HL-60 (cell line): ENCODE data around the gene NKRF.

Experiments
- GABPA ChIP-seq: IDR thresholded peaks from 2 replicates; pipeline ENCODE4 v1.6.1; 2012; ENCODE audit warnings: low read depth
- POLR2AphosphoS5 ChIP-seq: IDR thresholded peaks from 2 replicates; pipeline ENCODE4 v1.6.1; 2012; ENCODE audit warnings: low read depth
- TF ChIP-seq, protein P1 (sequence below): IDR thresholded peaks from one replicate; pipeline ENCODE4 v1.5.1; 2011; ENCODE audit warnings: low read length, control low read depth, inconsistent platforms; ENCODE audit not compliant: insufficient read depth
- TF ChIP-seq, protein P2 (sequence below): IDR thresholded peaks from 2 replicates; pipeline ENCODE4 v1.6.1; 2012; ENCODE audit warnings: low read depth; ENCODE audit not compliant: insufficient replicate concordance

DNA sequence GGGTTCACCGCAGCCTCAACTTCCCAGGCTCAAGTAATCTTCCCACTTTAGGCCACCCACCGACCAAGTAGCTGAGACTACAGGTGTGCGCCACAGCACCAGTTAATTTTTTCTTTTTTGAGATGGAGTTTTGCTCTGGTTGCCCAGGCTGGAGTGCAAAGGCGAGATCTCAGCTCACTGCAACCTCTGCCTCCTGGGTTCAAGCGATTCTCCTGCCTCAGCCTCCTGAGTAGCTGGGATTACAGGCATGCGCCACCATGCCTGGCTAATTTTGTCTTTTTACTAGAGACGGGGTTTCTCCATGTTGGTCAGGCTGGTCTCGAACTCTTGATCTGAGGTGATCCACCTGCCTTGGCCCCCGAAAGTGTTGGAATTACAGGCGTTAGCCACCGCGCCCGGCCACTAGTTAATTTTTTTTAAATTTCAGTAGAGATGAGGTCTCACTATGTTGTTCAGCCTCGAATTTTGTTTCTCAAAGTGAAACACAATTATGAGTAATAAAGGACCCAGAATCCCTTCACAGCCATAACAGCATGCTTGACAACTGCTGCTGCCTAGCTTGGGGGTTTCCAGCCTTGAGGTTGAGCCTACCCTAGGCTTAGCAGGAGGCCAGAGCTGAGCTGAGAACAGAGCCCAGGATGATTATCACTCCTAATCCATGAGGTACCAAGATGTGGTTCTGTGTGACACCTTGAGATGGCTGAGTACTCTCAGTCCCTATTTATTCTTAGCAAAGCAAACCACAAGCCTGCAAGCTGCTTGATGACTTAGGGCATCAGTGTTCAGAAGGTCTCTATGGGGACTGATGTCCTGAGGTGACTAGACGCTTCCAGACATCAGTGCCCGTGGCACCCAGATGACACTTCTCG, 41.6 kb upstream of the NKRF start:
- TF ChIP-seq, protein P1, sequence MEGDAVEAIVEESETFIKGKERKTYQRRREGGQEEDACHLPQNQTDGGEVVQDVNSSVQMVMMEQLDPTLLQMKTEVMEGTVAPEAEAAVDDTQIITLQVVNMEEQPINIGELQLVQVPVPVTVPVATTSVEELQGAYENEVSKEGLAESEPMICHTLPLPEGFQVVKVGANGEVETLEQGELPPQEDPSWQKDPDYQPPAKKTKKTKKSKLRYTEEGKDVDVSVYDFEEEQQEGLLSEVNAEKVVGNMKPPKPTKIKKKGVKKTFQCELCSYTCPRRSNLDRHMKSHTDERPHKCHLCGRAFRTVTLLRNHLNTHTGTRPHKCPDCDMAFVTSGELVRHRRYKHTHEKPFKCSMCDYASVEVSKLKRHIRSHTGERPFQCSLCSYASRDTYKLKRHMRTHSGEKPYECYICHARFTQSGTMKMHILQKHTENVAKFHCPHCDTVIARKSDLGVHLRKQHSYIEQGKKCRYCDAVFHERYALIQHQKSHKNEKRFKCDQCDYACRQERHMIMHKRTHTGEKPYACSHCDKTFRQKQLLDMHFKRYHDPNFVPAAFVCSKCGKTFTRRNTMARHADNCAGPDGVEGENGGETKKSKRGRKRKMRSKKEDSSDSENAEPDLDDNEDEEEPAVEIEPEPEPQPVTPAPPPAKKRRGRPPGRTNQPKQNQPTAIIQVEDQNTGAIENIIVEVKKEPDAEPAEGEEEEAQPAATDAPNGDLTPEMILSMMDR, result no peak
- no peak for TF ChIP-seq POLR2AphosphoS5
- no peak for TF ChIP-seq GABPA
- TF ChIP-seq, protein P2, sequence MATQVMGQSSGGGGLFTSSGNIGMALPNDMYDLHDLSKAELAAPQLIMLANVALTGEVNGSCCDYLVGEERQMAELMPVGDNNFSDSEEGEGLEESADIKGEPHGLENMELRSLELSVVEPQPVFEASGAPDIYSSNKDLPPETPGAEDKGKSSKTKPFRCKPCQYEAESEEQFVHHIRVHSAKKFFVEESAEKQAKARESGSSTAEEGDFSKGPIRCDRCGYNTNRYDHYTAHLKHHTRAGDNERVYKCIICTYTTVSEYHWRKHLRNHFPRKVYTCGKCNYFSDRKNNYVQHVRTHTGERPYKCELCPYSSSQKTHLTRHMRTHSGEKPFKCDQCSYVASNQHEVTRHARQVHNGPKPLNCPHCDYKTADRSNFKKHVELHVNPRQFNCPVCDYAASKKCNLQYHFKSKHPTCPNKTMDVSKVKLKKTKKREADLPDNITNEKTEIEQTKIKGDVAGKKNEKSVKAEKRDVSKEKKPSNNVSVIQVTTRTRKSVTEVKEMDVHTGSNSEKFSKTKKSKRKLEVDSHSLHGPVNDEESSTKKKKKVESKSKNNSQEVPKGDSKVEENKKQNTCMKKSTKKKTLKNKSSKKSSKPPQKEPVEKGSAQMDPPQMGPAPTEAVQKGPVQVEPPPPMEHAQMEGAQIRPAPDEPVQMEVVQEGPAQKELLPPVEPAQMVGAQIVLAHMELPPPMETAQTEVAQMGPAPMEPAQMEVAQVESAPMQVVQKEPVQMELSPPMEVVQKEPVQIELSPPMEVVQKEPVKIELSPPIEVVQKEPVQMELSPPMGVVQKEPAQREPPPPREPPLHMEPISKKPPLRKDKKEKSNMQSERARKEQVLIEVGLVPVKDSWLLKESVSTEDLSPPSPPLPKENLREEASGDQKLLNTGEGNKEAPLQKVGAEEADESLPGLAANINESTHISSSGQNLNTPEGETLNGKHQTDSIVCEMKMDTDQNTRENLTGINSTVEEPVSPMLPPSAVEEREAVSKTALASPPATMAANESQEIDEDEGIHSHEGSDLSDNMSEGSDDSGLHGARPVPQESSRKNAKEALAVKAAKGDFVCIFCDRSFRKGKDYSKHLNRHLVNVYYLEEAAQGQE, result no peak
